GM12878 (cell line): ENCODE measurements around the gene CCDC6. TPM values are rescaled to one million over a fixed set of nuclear protein-coding genes. Genes with fewer than 3 reads are reported as not detected.
"Not testable (repeated sequence)": the region's sequence is repeated elsewhere in the genome, so short reads cannot be mapped to it uniquely, and the experiment has no call there.

Source experiments
- ATAC-seq: fragments of 200-7000 bp; cut with Tn5 transposase; 3 replicates; pipeline ENCODE4 v1.9.1; 2020; ENCODE audit warnings: mild to moderate bottlenecking, moderate library complexity
- BruUV-seq: library from RNA; stranded (reverse); fragments of 400-500 nt; replicated peaks from 2 replicates; lab custom pipeline; 2021; lab: Mats Ljungman, UMichigan
- CTCF ChIA-PET: fragments of 300-600 bp; sonication (Branson Sonifier 250); formaldehyde crosslinking; extraction: SDS; loops from one replicate; lab custom pipeline; 2021; ENCODE audit warnings: inconsistent platforms; lab: Yijun Ruan, JAX
- POLR2A ChIA-PET: fragments of 350-600 bp; formaldehyde crosslinking; extraction: SDS; loops from one replicate; lab custom pipeline; 2021; ENCODE audit warnings: inconsistent platforms; lab: Charles Lee
- RAD21 ChIA-PET: fragments of 300-600 bp; sonication (Branson Sonifier 250); formaldehyde crosslinking; loops from one replicate; lab custom pipeline; 2023; ENCODE audit warnings: antibody characterized with exemption; ENCODE audit not compliant: unreplicated experiment; lab: Charles Lee
- SMC1A ChIA-PET: fragments of 300-600 bp; sonication (Branson Sonifier 250); formaldehyde crosslinking; loops from one replicate; lab custom pipeline; 2023; ENCODE audit not compliant: unreplicated experiment, uncharacterized antibody; lab: Charles Lee
- DNase-seq: peaks from one replicate; pipeline ENCODE4 v3.0.0-alpha.2; 2011; ENCODE audit warnings: low read depth, low spot score
- FAIRE-seq: peaks from 3 replicates; lab custom pipeline; 2011; peaks lifted over from hg19 to GRCh38; lab: Jason Lieb, UNC
- H2AFZ ChIP-seq: 2 replicates; pipeline ENCODE4 v1.6.0; 2011; ENCODE audit warnings: low read depth, low read length, control low read depth; ENCODE audit not compliant: control insufficient read depth
- H3K27ac ChIP-seq: 2 replicates; pipeline ENCODE4 v1.5.1; 2011; ENCODE audit warnings: control low read depth; ENCODE audit not compliant: control insufficient read depth, insufficient read depth
- H3K27me3 ChIP-seq, 2 experiments: replicated peaks in 1 of 2; 2 replicates each; pipeline versions ENCODE4 v1.6.0 to v1.6.1; 2011; ENCODE audit warnings: low read length in 1 of 2; ENCODE audit not compliant: control insufficient read depth in 2 of 2, insufficient read depth in 2 of 2
- H3K36me3 ChIP-seq, 2 experiments: 2 replicates each; pipeline ENCODE4 v1.5.1; 2011; ENCODE audit warnings: low read length in 1 of 2; ENCODE audit not compliant: control insufficient read depth in 2 of 2, insufficient read depth in 2 of 2
- H3K4me1 ChIP-seq: 2 replicates; pipeline ENCODE4 v1.6.1; 2011; ENCODE audit warnings: mild to moderate bottlenecking, low read length, moderate library complexity, mixed read lengths; ENCODE audit not compliant: control insufficient read depth, insufficient read depth
- H3K4me2 ChIP-seq: 2 replicates; pipeline ENCODE4 v1.6.0; 2011; ENCODE audit warnings: control low read depth; ENCODE audit not compliant: control insufficient read depth, insufficient read depth
- H3K4me3 ChIP-seq: fragments of 200-600 bp; sonication (generic); 2 replicates; pipeline ENCODE4 v1.5.1; 2016
- H3K79me2 ChIP-seq: 2 replicates; pipeline ENCODE4 v1.6.0; 2011; ENCODE audit warnings: low read length; ENCODE audit not compliant: control insufficient read depth, insufficient read depth
- H3K9ac ChIP-seq: 2 replicates; pipeline ENCODE4 v1.8.0; 2011; ENCODE audit warnings: low read length, control low read depth, mixed read lengths; ENCODE audit not compliant: control insufficient read depth, insufficient read depth
- H3K9me3 ChIP-seq: replicated peaks from 3 replicates; pipeline ENCODE4 v1.5.1; 2011; ENCODE audit warnings: mild to moderate bottlenecking, low read length; ENCODE audit not compliant: control insufficient read depth, insufficient read depth
- H4K20me1 ChIP-seq: 2 replicates; pipeline ENCODE4 v1.6.0; 2011; ENCODE audit not compliant: control insufficient read depth, insufficient read depth
- JUND ChIP-seq: IDR thresholded peaks from 2 replicates; pipeline ENCODE4 v1.6.1; 2012; ENCODE audit warnings: low read depth, mild to moderate bottlenecking, low read length, improper control_type of control experiment, moderate library complexity
- RAD51 ChIP-seq: fragments of 450-650 bp; IDR thresholded peaks from 2 replicates; pipeline ENCODE4 v1.6.1; 2016; ENCODE audit warnings: moderate library complexity, mild to moderate bottlenecking, inconsistent platforms
- RBBP5 ChIP-seq: fragments of 200-600 bp; sonication (generic); conservative IDR thresholded peaks from 2 replicates; pipeline ENCODE4 v1.6.1; 2016
- RUNX3 ChIP-seq: IDR thresholded peaks from 2 replicates; pipeline ENCODE4 v1.6.1; 2012; ENCODE audit warnings: low read length, inconsistent platforms
- ZSCAN29 ChIP-seq: fragments of 450-650 bp; IDR thresholded peaks from 2 replicates; pipeline ENCODE4 v1.6.1; 2017; ENCODE audit warnings: mild to moderate bottlenecking, moderate library complexity
- WGBS: methylation state at CpG from one replicate; pipeline ENCODE4 v1.1.6; 2016; ENCODE audit warnings: low lambda C conversion rate; ENCODE audit not compliant: insufficient replicate concordance, insufficient coverage; ENCODE audit errors: missing lambda C conversion rate; 5-methylcytosine and 5-hydroxymethylcytosine counted together
- in situ Hi-C: fragments of 300-500 bp; cut with MboI; formaldehyde crosslinking; loops from 9 replicates; pipeline ENCODE4 v1.14.3; 2018; ENCODE audit warnings: mixed read lengths
- intact Hi-C: fragments of 100-400 bp; cut with micrococcal nuclease; formaldehyde crosslinking; loops from one replicate; pipeline ENCODE4 v1.14.2; 2022; ENCODE audit not compliant: unreplicated experiment
- polyA plus RNA-seq, 11 experiments: library from polyadenylated mRNA; depleted of rRNA in 4 of 11; unstranded in 6 of 11; stranded (reverse) in 5 of 11; fragments of >200 nt; fragmentation: Nextera tagmentation in 4 of 11; fragmentation: Illumina TruSeq in 1 of 11; extraction: Ambion mirVana in 4 of 11; extraction: Trizol in 1 of 11; gene quantifications; 1 replicate in 1 of 11; 2 replicates in 10 of 11; pipeline versions ENCODE4 v1.2.1 to v1.2.3, GENCODE V29; 2011 to 2016; ENCODE audit warnings: inconsistent platforms in 2 of 11, missing spikeins in 2 of 11, low read depth in 1 of 11
- total RNA-seq, 4 experiments: library from RNA; depleted of rRNA in 3 of 4; stranded (reverse); fragments of >200 nt in 3 of 4; fragmentation: Illumina TruSeq in 1 of 4; extraction: Trizol in 1 of 4; gene quantifications; 2 replicates each; pipeline versions ENCODE4 v1.2.1 to v1.2.3, GENCODE V29; 2013 to 2021

Gene CCDC6
- total and polyA plus RNA-seq, 10 of the 15 experiments (the other 5 are each of a cell fraction or from before 2014, with no cell fraction given) = 11.8 to 46.2 (median 26.7) TPM

- ChIA-PET SMC1A (interaction anchor here (0.7 kb wide), 1 partner anchor 786 kb away, joined by 3 read pairs; no protein-coding TSS in a partner anchor), RAD21 (interaction anchor here (0.6 kb wide), 1 partner anchor 245 kb away, joined by 3 read pairs; no protein-coding TSS in a partner anchor), CTCF (interaction anchor here (1.3 to 1.7 kb wide), 2 partner anchors 13 to 47 kb away, joined by 3 to 4 read pairs; no protein-coding TSS in a partner anchor), POLR2A (no interaction called here)
- 68% methylated on average over 3 of the region's 3 CpGs for WGBS
- BruUV-seq = no TSS peak
- no peaks in the 10 kb centered on the region for H3K4me1 ChIP-seq
- DNase-seq = no peak
- TF ChIP-seq JUND (no peak), ZSCAN29 (no peak), RUNX3 (no peak), RBBP5 (no peak), RAD51 (no peak)
- no peak overlapping the region for H2AFZ ChIP-seq
- FAIRE-seq = no peak
- no peaks in the 10 kb centered on the region for H3K9me3 ChIP-seq
- intact Hi-C loops = no loop called here
- in situ Hi-C loops = no loop called here
- H3K9ac ChIP-seq = no peak overlapping the region
- no peaks in the 10 kb centered on the region for H3K27me3 ChIP-seq
- no peaks in the 10 kb centered on the region for H3K36me3 ChIP-seq
- H3K79me2 ChIP-seq = no peaks in the 10 kb centered on the region
- no peaks in the 10 kb centered on the region for H4K20me1 ChIP-seq
- H3K4me3 ChIP-seq = no peak overlapping the region
- no peak overlapping the region for H3K27ac ChIP-seq
- no peak overlapping the region for H3K4me2 ChIP-seq
- no peak for ATAC-seq
Measured at GRCh38 chr10:59954296-59954695, 47.9 kb upstream of the CCDC6 start.

DNA sequence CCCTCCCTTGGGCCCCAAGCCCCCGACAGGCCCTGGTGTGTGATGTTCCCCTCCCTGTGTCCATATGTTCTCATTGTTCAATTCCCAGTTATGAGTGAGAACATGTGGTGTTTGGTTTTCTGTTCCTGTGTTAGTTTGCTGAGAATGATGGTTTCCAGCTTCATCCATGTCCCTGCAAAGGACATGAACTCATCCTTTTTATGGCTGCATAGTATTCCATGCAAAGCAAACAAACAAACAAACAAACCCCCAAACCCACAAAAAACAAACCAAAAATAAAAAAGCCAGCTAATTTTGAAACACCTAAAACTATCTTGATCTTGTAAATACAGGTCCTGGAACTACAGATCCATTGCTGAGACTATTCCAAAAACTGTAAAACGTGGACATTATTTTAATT, 47.4 kb upstream of the CCDC6 start:
- ATAC-seq, H3K9me3 ChIP-seq, H4K20me1 ChIP-seq, H3K4me2 ChIP-seq, H3K36me3 ChIP-seq, H3K79me2 ChIP-seq, DNase-seq, in situ Hi-C loops, CTCF ChIA-PET, RAD21 ChIA-PET, H3K4me3 ChIP-seq, intact Hi-C loops, H3K9ac ChIP-seq, FAIRE-seq, BruUV-seq, POLR2A ChIA-PET, H3K27me3 ChIP-seq, SMC1A ChIA-PET, H3K27ac ChIP-seq, H2AFZ ChIP-seq, H3K4me1 ChIP-seq: not testable (repeated sequence)
- WGBS = 31% methylated on average over 2 of the region's 2 CpGs
